HepG2 (cell line): ENCODE measurements around the gene METRN. TPM values are rescaled to one million over a fixed set of nuclear protein-coding genes. Genes with fewer than 3 reads are reported as not detected.

ENCODE experiments used
- AFF4 ChIP-seq: sonication (generic); formaldehyde crosslinking; IDR thresholded peaks from 2 replicates; pipeline ENCODE4 v1.4.0; 2020; ENCODE audit warnings: missing genetic modification reagents
- BHLHE40 ChIP-seq: IDR thresholded peaks from 2 replicates; pipeline ENCODE4 v1.6.1; 2011; ENCODE audit warnings: low read length, improper control_type of control experiment
- CENPX ChIP-seq: sonication (generic); formaldehyde crosslinking; IDR thresholded peaks from 2 replicates; pipeline ENCODE4 v1.9.0; 2021; ENCODE audit warnings: mild to moderate bottlenecking, missing genetic modification reagents, moderate library complexity
- HNF4A ChIP-seq: sonication (generic); formaldehyde crosslinking; IDR thresholded peaks from 2 replicates; pipeline ENCODE4 v1.4.0; 2020; ENCODE audit warnings: missing genetic modification reagents
- KMT2A ChIP-seq: sonication (generic); formaldehyde crosslinking; IDR thresholded peaks from 2 replicates; pipeline ENCODE4 v1.4.0; 2020; ENCODE audit warnings: missing genetic modification reagents
- MEIS1 ChIP-seq: sonication (generic); formaldehyde crosslinking; IDR thresholded peaks from 2 replicates; pipeline ENCODE4 v1.9.0; 2021; ENCODE audit warnings: mild to moderate bottlenecking, missing genetic modification reagents, moderate library complexity, borderline replicate concordance
- NFIB ChIP-seq: sonication (generic); formaldehyde crosslinking; IDR thresholded peaks from 2 replicates; pipeline ENCODE4 v1.9.0; 2021; ENCODE audit warnings: missing genetic modification reagents, mild to moderate bottlenecking, borderline replicate concordance
- NFRKB ChIP-seq: fragments of 450-650 bp; IDR thresholded peaks from 2 replicates; pipeline ENCODE4 v1.6.1; 2017
- PITX1 ChIP-seq: sonication (generic); formaldehyde crosslinking; IDR thresholded peaks from 2 replicates; pipeline ENCODE4 v1.5.1; 2020; ENCODE audit warnings: mild to moderate bottlenecking, missing genetic modification reagents
- TARDBP ChIP-seq: sonication (generic); formaldehyde crosslinking; IDR thresholded peaks from 2 replicates; pipeline ENCODE4 v1.8.0; 2022; ENCODE audit warnings: mild to moderate bottlenecking, missing genetic modification reagents
- ZBTB7B ChIP-seq: sonication (generic); formaldehyde crosslinking; IDR thresholded peaks from 2 replicates; pipeline ENCODE4 v1.4.0; 2020; ENCODE audit warnings: missing genetic modification reagents
- ZNF143 ChIP-seq: sonication (generic); formaldehyde crosslinking; IDR thresholded peaks from 2 replicates; pipeline ENCODE4 v1.4.0; 2020; ENCODE audit warnings: missing genetic modification reagents
- ZNF331 ChIP-seq: sonication (generic); formaldehyde crosslinking; IDR thresholded peaks from 2 replicates; pipeline ENCODE4 v1.4.0; 2020; ENCODE audit warnings: missing genetic modification reagents
- polyA plus RNA-seq, 8 experiments: library from polyadenylated mRNA; depleted of rRNA in 3 of 8; stranded (reverse) in 7 of 8; unstranded in 1 of 8; fragments of >200 nt; fragmentation: Illumina TruSeq in 4 of 8; extraction: Trizol in 4 of 8; gene quantifications; 2 replicates each; pipeline versions ENCODE4 v1.2.1 to v1.2.3, GENCODE V29; 2011 to 2016; ENCODE audit warnings: low read depth in 4 of 8, missing spikeins in 1 of 8, mixed read lengths in 1 of 8; ENCODE audit not compliant: insufficient read depth in 1 of 8
- total RNA-seq, 5 experiments: library from RNA; depleted of rRNA; stranded (reverse); fragments of >200 nt; fragmentation: Illumina TruSeq; extraction: Trizol; gene quantifications; 2 replicates each; pipeline ENCODE4 v1.2.3, GENCODE V29; 2016; ENCODE audit warnings: low read depth in 1 of 5
- TF ChIP-seq, protein P1 (sequence below): sonication (generic); formaldehyde crosslinking; conservative IDR thresholded peaks from 2 replicates; pipeline ENCODE4 v1.8.0; 2022; ENCODE audit warnings: mild to moderate bottlenecking, moderate library complexity, missing genetic modification reagents

The METRN gene
- total and polyA plus RNA-seq, 2 of the 13 experiments (the other 11 are each of a cell fraction or from before 2014, with no cell fraction given) = 25.5 to 46.1 TPM

DNA sequence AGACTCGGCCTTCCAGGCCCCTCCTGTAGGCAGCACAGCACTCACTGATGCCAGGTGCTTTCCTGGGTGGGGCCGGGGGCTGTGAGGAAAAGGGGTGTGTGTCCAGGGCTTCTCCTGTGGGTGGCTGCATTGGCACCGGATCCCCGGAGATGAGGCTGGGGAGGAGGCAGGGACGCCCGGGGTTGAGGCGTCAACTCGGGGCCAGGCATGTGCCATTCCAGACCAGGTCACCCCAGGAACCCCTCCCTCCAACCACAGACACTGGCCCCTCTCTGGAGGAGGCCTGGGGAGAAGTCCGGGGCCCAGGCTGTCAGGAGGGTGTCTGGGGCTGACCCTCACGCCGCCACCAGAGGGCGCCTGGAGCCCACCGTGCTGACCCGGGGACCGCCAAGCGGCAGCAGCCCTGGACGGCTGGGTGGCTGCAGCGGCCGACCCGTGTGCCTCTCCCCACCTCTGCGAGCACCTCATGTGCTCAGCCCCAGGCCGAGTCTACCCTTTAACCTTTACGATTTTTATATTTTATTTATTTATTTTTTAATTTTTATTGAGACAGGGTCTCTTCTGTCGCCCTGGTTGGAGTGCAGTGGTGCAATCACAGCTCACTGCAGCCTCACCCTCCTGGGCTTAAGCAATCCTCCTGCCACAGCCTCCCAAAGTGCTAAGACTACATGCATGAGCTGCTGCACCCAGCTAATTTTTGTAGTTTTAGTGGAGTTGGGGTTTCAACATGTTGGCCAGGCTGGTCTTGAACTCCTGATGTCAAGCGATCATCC lies 3.2 kb upstream of the METRN start (continued):
- TF ChIP-seq, protein P1, sequence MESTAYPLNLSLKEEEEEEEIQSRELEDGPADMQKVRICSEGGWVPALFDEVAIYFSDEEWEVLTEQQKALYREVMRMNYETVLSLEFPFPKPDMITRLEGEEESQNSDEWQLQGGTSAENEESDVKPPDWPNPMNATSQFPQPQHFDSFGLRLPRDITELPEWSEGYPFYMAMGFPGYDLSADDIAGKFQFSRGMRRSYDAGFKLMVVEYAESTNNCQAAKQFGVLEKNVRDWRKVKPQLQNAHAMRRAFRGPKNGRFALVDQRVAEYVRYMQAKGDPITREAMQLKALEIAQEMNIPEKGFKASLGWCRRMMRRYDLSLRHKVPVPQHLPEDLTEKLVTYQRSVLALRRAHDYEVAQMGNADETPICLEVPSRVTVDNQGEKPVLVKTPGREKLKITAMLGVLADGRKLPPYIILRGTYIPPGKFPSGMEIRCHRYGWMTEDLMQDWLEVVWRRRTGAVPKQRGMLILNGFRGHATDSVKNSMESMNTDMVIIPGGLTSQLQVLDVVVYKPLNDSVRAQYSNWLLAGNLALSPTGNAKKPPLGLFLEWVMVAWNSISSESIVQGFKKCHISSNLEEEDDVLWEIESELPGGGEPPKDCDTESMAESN (CRISPR knock-in tag) = no peak
- TF ChIP-seq MEIS1 (CRISPR knock-in tag) = peak; percentile 46; the same call in 1 of the 2 replicates
- no peak for TF ChIP-seq ZNF143 (CRISPR knock-in tag)
- TF ChIP-seq KMT2A (CRISPR knock-in tag) = no peak
- no peak for TF ChIP-seq NFRKB
- peak; percentile 32; the same call in 1 of the 2 replicates for TF ChIP-seq ZNF331 (CRISPR knock-in tag)
- TF ChIP-seq BHLHE40 = 0 out of 2 replicates have a peak, but pooled peaks have one; percentile 14
- TF ChIP-seq NFIB = no peak
- peak; percentile 14; the same call in 1 of the 2 replicates for TF ChIP-seq TARDBP (CRISPR knock-in tag)
- no peak for TF ChIP-seq ZBTB7B (CRISPR knock-in tag)
- TF ChIP-seq HNF4A (CRISPR knock-in tag) = no peak
- TF ChIP-seq PITX1 (CRISPR knock-in tag) = 0 out of 2 replicates have a peak, but pooled peaks have one; percentile 24
- no peak for TF ChIP-seq CENPX (CRISPR knock-in tag)
- no peak for TF ChIP-seq AFF4
